GM12873 (cell line): ENCODE measurements around the gene KRT15.
A peak's percentile ranks its signal among the peaks of the same experiment; 100 is the strongest.

Experiments
- TF ChIP-seq, protein P1 (sequence below): IDR thresholded peaks from 2 replicates; pipeline ENCODE4 v1.5.1; 2012; ENCODE audit warnings: low read depth, mild to moderate bottlenecking, moderate library complexity, low read length, control low read depth; ENCODE audit not compliant: insufficient read depth; ENCODE audit errors: missing control alignments

KRT15 gene

DNA sequence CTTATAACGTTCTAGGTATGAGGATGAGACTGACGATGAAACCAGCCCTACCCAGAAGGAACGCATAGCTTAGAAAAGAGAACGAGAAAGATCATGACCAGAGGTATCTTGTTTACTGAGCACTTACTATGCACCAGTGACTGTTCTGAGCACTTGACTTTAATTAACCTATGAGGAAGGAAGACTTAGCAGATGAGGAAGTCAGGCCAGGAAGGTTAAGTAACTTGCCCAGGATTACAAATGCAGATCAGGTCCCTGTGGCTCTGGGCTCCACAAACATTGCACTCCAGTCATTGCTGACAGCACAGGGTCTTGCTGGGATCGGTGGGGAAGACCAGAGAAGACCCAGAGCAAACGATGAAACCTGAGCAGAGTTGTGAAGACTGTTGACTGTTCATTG, 20.4 kb downstream of the KRT15 start:
- TF ChIP-seq, protein P1, sequence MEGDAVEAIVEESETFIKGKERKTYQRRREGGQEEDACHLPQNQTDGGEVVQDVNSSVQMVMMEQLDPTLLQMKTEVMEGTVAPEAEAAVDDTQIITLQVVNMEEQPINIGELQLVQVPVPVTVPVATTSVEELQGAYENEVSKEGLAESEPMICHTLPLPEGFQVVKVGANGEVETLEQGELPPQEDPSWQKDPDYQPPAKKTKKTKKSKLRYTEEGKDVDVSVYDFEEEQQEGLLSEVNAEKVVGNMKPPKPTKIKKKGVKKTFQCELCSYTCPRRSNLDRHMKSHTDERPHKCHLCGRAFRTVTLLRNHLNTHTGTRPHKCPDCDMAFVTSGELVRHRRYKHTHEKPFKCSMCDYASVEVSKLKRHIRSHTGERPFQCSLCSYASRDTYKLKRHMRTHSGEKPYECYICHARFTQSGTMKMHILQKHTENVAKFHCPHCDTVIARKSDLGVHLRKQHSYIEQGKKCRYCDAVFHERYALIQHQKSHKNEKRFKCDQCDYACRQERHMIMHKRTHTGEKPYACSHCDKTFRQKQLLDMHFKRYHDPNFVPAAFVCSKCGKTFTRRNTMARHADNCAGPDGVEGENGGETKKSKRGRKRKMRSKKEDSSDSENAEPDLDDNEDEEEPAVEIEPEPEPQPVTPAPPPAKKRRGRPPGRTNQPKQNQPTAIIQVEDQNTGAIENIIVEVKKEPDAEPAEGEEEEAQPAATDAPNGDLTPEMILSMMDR: no peak

DNA sequence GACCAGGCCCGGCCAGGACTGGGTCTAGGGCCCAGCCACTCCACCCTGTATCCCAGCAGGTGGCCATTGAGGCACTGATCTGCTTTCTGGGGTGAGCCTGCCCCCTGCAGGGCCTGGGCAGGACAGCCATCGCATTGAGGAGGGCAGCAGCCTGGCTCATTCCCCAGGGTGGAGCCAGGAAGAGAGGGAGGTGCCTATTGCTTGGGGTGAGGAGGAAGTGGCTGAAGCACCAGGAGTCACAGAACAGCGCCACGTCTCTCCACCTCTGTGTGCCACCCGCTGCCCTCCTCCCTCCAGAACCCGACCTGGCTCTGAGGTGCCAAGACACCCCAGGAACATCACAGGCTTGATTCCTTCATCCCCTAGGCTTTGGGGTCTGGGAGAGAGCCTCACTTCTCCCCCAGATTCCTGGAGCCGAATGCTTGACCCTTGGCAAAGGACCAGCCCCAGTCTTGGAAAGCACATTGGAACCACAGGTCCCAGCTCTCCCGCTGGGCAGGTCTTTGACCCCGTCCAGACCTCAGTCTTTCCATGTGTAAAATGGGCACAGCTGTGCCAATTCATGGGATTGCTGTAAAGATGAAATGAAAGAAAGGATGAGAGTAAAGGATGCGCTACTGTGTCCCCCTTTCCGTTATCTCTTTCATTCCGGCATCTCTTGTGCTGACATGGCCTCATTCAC, 21.7 kb downstream of the KRT15 start:
- TF ChIP-seq, protein P1: peak; percentile 71

DNA sequence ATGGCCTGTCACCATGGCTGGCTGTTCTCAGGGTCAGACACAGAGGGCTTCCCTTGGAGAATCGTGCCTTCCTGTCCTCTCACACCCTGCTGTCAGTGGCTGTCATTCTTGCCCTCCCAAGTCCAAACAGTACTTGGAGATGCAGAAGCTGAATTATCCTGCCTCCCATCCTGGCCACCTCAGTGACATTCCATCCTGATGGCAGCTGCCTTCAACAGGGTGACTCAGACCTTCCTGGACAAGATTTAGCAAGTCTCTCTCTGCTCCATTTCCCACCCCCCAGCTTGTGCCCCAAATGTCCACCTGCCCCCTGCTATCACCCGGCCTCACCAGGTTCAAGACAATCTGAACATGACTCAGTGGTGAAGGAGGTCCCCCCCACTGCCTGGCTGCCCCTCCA, 24.2 kb downstream of the KRT15 start:
- TF ChIP-seq, protein P1: no peak

DNA sequence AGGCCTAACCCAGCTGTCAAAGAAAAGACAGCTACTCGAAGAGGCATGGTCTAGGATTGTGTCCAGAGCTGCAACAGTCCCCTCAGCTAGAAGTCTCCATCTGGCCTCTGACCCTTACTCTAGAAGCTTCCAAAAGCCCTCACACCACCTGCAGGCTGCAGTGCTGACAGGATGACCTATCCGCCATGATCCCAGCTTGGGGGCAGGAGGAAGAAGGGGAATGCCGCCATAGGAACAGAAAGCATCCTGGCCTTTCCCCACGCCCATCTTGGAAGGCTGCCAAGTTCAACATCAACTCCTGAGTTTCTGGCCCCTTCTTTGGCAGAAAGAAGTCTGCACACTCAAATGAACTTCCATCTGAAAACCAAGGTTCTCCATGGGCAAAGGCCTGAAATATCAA, 25.9 kb downstream of the KRT15 start:
- TF ChIP-seq, protein P1: no peak

DNA sequence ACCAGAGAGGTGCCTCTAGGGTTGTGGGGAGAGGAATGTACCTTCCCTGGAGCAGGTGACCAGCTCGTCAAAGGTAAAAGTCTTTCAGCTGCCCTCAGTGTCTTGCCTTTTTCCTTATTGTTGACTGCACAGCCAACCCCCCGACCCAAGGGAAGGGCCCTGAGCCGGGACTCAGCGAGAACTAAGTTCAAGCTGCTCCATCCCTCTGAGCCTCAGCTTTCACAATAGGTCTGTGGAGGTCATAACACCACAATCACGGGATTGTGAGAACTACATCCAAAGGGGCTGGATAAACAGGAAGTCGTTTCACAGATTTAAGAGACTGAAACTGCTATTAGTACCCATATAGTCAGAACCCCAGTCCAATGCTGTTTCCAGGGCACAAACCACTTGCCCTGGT, 26.3 kb downstream of the KRT15 start:
- TF ChIP-seq, protein P1: no peak

DNA sequence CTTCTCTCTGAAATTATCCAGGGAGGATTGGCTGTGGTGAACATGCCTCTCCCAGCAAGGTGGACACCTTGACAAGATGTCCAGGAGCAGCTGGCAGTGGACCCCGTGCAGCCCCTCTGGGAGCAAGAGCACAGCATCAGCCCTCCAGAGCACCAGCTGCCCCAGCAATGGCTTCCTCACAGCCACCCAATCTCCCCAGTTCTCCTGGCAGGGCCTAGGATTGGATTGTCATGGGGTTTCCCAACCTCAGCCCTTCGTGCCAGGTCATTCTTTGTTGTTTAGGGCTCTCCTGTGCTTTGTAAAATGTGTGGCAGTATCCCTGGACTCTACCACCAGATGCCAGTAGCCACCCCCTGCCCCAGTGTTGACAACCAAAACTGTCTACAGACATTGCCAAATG, 27.2 kb downstream of the KRT15 start:
- TF ChIP-seq, protein P1: no peak

DNA sequence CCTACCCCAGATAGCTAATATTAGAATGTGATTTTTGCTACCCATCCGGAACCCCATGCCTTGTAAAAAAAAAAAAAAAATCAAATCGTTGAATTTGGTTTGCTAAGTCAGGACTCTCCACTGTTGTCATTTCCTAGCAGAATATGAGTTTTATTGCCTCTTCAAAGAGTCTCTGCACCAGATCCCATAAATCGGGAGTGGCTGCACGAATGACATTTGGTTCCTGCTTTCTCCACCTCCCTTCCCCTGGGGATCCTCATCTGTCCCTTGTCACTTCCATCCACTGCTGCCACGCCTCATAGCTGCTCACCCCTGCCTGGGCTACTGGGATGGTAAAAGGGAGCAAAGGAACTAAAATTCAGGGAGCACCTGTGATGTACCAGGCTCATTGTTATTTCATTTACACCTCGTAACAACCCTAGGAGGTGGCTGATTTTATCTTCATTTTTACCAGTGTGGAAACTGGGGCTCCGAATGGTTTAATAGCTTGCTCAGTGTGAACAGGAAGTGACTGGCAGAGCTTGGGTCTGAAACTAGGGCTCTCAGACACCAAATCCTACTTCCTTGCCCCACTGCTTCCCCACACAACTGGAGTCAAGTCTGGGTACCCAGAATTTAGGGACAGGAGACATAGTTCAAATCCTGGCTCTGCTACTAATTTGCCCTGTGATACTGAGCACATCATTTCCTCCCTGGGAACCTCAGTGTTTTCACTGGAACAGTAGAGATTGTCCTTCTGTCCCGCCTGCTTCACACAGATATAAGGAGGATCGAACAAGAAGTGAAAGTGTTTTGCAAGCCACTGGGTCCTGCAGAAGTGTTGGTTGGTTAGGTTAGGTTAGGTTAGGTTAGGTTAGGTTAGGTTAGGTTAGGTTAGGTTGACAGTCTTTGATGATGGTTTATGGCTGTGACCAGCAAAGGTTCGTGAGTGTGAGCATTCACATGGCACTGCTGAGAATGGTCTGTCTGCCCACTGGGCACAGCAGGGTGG, 28.4 kb downstream of the KRT15 start:
- TF ChIP-seq, protein P1: no peak
